ENCODE results near the gene RPS4Y1.
A peak's percentile ranks its signal among the peaks of the same experiment; 100 is the strongest.

GRCh38 chrY:2800246-2800645, 41.2 kb upstream of the RPS4Y1 start:
- TF ChIP-seq EZH2 (IDR thresholded peaks at IDR 0.05; ENCODE audit: borderline replicate concordance, low read depth, low read length, severe bottlenecking) (no peak), JUN (IDR thresholded peaks at IDR 0.05; ENCODE audit: borderline replicate concordance, insufficient read depth, insufficient read length, low read depth) (no peak), CTCF (IDR thresholded peaks at IDR 0.05; ENCODE audit: extremely low read depth in 1 of 2, insufficient read depth in 1 of 2, low read depth in 1 of 2, low read length in 2 of 2) (peak in 1 of 2 donors; percentile 30), POLR2A (IDR thresholded peaks at IDR 0.05; ENCODE audit: low read depth, low read length) (no peak), MYC (IDR thresholded peaks at IDR 0.05; ENCODE audit: low read depth, low read length) (no peak), FOS (IDR thresholded peaks at IDR 0.05; ENCODE audit: borderline replicate concordance, insufficient read depth, low read length) (no peak), POLR2AphosphoS5 (IDR thresholded peaks at IDR 0.05; ENCODE audit: insufficient read depth, low read depth, low read length) (no peak)
- TF ChIP-seq, protein P1, sequence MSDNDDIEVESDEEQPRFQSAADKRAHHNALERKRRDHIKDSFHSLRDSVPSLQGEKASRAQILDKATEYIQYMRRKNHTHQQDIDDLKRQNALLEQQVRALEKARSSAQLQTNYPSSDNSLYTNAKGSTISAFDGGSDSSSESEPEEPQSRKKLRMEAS (IDR thresholded peaks at IDR 0.05; ENCODE audit: insufficient read depth, insufficient read length), result no peak

All from endothelial cell of umbilical vein (primary cell).